GM18505 (cell line): ENCODE results near the gene GDF10.

ENCODE experiments used
- ATAC-seq: cut with Tn5 transposase; IDR thresholded peaks from one replicate; pipeline ENCODE4 v1.9.1; 2021; ENCODE audit not compliant: unreplicated experiment
- POLR2A ChIP-seq: IDR thresholded peaks from 4 replicates; pipeline ENCODE4 v1.6.1; 2011; ENCODE audit warnings: borderline replicate concordance; ENCODE audit not compliant: insufficient read depth, insufficient read length; ENCODE audit errors: extremely low read depth

The GDF10 gene

GRCh38 chr10:47279276-47279675 lies 20.7 kb upstream of the GDF10 start:
- ATAC-seq: no peak
- no peak for TF ChIP-seq POLR2A

DNA sequence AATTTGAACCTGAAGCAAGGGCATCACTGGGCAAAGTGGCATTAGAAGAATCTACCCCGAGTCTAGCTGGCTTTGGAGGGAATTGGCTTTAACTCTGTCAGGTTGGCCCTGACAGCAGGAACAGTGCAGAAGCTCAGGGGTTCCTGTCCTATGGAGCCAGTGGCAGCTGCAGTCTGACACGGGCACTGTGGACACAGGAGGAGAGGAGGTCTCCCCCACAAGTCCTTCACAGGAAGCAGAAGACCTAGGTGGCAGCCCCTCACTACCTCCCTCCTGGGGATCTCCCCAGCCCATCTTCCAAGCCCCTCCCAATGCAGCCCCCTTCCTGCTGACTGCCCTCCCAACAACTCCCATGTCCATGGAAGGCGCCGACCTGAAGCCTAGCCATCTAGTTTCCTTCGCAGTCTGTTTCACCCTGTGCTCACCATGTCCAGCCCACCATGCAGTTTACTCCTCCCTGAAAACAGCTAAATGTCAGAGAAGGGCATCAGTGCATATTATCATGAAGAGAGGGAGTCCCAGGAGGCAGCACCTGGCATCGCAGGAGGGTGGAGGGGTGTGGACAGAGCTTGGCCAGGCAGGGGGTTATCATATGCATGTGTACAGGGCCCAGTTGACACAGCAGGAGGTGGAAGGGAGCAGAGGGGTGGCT lies 17.9 kb upstream of the GDF10 start:
- no peak for ATAC-seq

GRCh38 chr10:47282657-47283018 lies 17.4 kb upstream of the GDF10 start:
- no peak for TF ChIP-seq POLR2A
- ATAC-seq: no peak

More for the DNA sequence above, 17.9 kb upstream of the GDF10 start:
- TF ChIP-seq POLR2A: no peak

DNA sequence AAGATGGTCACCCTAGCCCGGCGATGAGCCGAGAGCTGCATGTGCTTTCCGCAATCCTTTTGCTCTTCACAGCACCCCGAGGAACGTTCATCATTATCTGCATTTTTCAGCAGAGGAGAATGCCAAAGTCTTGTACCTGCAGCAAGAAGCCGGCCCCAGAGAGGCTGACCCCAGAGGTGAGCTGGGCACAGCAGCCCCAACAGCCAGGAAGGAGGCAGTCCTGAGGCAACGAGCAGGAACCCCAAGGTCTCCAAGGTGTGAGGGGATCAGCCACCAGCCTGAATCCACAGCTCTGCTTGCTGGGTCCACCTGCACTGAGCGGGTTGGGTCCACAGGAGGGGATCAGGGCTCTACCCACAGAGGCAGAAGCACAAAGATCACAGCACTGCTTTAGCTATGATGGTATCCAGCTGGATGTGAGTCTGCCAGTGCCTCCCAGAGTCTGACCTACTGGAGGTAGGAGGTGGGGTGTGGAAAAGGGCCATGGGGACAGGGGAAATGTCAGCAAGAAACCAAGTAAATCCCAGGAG lies 16.8 kb upstream of the GDF10 start:
- ATAC-seq: no peak
- no peak for TF ChIP-seq POLR2A

GRCh38 chr10:47283848-47284247 lies 16.1 kb upstream of the GDF10 start:
- ATAC-seq: no peak
- no peak for TF ChIP-seq POLR2A

DNA sequence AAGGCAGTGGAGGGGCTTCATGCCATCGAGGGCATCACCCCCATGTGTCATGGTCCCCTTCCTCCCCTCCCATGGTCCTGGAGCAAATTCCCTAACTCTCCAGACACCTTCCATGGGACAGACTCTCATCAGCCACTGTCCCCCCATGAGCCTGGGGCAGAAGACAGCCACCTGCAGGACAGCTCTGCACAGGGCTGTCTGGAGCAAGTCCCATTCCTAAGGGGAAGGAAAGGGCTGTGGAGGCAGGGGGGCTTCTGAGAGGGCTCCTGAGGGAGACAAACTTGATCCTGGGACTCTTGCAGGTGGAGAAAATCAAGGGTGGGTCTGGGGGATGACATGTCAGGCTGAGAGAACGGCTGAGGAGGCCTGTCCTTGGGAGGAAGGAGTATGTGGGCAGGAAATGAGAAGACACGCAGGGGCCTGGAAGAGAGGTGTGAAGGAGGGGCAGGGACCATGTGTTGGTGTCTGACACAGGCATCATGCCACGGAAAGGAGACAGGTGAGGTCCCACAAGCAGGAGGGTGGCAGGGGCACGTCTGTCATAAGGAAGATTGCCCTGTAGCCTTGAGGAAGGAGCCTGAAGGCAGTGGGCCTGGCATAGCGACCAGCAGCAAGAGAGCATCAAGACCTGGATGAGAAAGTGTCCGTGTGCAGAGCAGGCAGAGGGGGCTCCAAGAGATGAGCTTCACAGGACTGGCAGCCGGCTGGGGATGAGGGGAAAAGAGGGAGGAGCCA lies 14.4 kb upstream of the GDF10 start:
- ATAC-seq: no peak
- TF ChIP-seq POLR2A: no peak

- TF ChIP-seq POLR2A: no peak
These were observed 13.9 kb upstream of the GDF10 start for GRCh38 chr10:47286116-47286505.

GRCh38 chr10:47286591-47287315 lies 13.2 kb upstream of the GDF10 start:
- ATAC-seq: no peak
- TF ChIP-seq POLR2A: no peak

More at GRCh38 chr10:47286116-47286505, 13.9 kb upstream of the GDF10 start:
- ATAC-seq: no peak

DNA sequence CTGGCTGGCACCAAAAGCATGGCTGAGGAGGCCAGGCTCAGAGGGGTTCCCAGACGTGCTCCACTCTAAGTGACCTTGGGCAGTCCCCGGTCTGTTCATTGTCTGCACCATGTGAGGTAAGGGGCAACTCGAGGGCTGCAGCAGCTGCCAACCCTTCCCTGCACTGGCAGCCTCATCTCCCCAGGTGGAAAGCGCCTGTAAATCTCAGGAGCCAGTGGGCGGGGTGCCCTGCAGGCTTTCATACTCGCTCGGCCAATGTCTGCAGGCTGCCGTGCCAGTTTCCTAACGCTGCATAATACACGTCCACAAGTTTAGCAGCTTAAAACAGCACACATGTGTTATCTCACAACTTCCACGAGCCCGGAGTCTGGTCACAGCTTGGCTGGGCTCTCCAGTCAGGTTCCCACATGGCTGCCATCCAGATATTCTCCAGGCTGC lies 12.6 kb upstream of the GDF10 start:
- ATAC-seq: no peak
- TF ChIP-seq POLR2A: no peak

GRCh38 chr10:47287805-47288204 lies 12.2 kb upstream of the GDF10 start:
- ATAC-seq: no peak
- no peak for TF ChIP-seq POLR2A

DNA sequence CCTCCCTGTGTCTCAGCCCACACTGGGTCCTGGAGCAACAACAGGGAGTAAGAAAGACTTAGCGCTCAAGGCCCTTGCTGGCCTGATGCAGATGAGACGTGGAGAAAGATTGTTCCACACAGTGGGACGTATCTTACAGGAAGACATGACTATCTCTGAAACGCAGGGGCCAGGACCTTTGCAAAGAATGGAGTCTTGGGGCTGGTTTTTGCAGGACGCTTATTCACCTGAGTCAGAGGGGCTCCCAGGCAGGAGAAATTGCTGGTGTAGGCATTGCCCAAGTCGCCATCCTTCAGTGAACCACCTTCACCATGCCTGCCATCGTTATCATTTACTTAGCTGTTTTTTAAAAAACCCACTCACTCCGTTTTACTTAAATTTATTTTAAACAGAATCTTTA lies 11.8 kb upstream of the GDF10 start:
- TF ChIP-seq POLR2A: no peak
- no peak for ATAC-seq

DNA sequence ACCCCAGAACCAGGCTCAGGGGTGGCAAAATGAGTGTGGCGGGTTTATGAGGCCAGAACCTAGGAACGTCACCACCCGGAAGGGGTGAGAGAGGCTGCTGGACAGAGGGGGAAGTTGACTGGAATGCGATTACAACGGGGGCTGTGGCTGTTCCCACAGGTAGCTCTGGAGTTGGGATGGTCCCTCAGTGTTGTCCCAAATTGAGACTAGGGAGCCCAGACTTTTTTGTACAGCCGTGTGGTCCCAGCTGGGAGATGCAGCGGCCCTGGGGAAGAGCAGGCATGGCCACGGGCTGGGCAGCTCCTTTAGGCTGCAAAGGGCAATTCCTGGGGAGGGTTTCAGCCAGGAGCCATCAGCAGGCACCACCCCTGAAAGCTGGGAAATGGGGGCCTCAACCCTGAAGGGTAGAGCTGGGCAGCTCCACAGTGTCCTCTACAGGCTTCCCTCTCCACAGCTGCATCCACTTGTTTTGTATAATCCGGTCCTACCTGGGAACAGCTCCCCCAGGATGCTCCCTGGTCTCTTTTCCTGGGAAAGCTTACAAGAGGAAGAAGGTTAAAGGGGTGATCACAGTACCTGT lies 11.0 kb upstream of the GDF10 start:
- no peak for ATAC-seq
- TF ChIP-seq POLR2A: no peak

GRCh38 chr10:47289921-47290320 lies 10.1 kb upstream of the GDF10 start:
- no peak for TF ChIP-seq POLR2A
- ATAC-seq: no peak
